PFSK-1 (cell line): ENCODE measurements around the gene CNTNAP5.

ENCODE experiments used
- FOXP2 ChIP-seq: optimal IDR thresholded peaks from 2 replicates; pipeline ENCODE3; 2011; ENCODE audit warnings: borderline replicate concordance, control low read depth, inconsistent platforms; ENCODE audit not compliant: insufficient read depth; ENCODE audit errors: extremely low read length, extremely low read depth
- POLR2AphosphoS5 ChIP-seq: IDR thresholded peaks from 2 replicates; pipeline ENCODE4 v1.6.1; 2012; ENCODE audit warnings: low read depth, mild to moderate bottlenecking, control low read depth, low read length, moderate library complexity
- REST ChIP-seq, 2 experiments: IDR thresholded peaks; 2 replicates each; pipeline versions ENCODE4 v1.6.1 to v1.8.0; 2011 to 2012; ENCODE audit warnings: low read depth in 2 of 2, low read length in 2 of 2, control low read depth in 1 of 2, inconsistent platforms in 1 of 2, mild to moderate bottlenecking in 1 of 2, moderate library complexity in 1 of 2; ENCODE audit not compliant: insufficient read depth in 1 of 2
- SIN3A ChIP-seq: IDR thresholded peaks from 2 replicates; pipeline ENCODE4 v1.6.1; 2012; ENCODE audit warnings: mild to moderate bottlenecking, low read length, moderate library complexity, borderline replicate concordance; ENCODE audit not compliant: insufficient read depth
- TAF1 ChIP-seq: IDR thresholded peaks from 2 replicates; pipeline ENCODE4 v1.6.1; 2012; ENCODE audit warnings: low read length, control low read depth, borderline replicate concordance; ENCODE audit not compliant: insufficient read depth

Gene CNTNAP5

GRCh38 chr2:124165698-124166097 lies 140.6 kb downstream of the CNTNAP5 start:
- TF ChIP-seq REST (IDR thresholded peaks at IDR 0.05; ENCODE audit: insufficient read depth in 1 of 2, low read depth in 2 of 2, low read length in 2 of 2) (no peak), TAF1 (no peak)

- TF ChIP-seq POLR2AphosphoS5, result no peak
- no peak for TF ChIP-seq TAF1
- TF ChIP-seq SIN3A, result no peak
- TF ChIP-seq FOXP2, result no peak
- TF ChIP-seq REST (IDR thresholded peaks at IDR 0.05; ENCODE audit: insufficient read depth in 1 of 2, low read depth in 2 of 2, low read length in 2 of 2), result no peak
These were observed 146.5 kb downstream of the CNTNAP5 start for GRCh38 chr2:124171472-124172063.

GRCh38 chr2:124178719-124179118 lies 153.6 kb downstream of the CNTNAP5 start:
- TF ChIP-seq FOXP2 (no peak), SIN3A (no peak), TAF1 (no peak), POLR2AphosphoS5 (no peak), REST (IDR thresholded peaks at IDR 0.05; ENCODE audit: insufficient read depth in 1 of 2, low read depth in 2 of 2, low read length in 2 of 2) (no peak)

GRCh38 chr2:124180635-124181034 lies 155.5 kb downstream of the CNTNAP5 start:
- no peak for TF ChIP-seq REST (IDR thresholded peaks at IDR 0.05; ENCODE audit: insufficient read depth in 1 of 2, low read depth in 2 of 2, low read length in 2 of 2)

- no peak for TF ChIP-seq TAF1
- TF ChIP-seq FOXP2, result no peak
- no peak for TF ChIP-seq REST (IDR thresholded peaks at IDR 0.05; ENCODE audit: insufficient read depth in 1 of 2, low read depth in 2 of 2, low read length in 2 of 2)
- no peak for TF ChIP-seq POLR2AphosphoS5
- no peak for TF ChIP-seq SIN3A
These were observed 161.7 kb downstream of the CNTNAP5 start for GRCh38 chr2:124186801-124187200.
